ENCODE data around the gene CNIH2.

- TF ChIP-seq CTCF (IDR thresholded peaks at IDR 0.05; ENCODE audit: low read length) (no peak), EZH2 (optimal IDR thresholded peaks at IDR 0.05; ENCODE audit: low read depth, low read length) (no peak), EZH2phosphoT487 (IDR thresholded peaks at IDR 0.05; ENCODE audit: low read length) (no peak)
Measured at GRCh38 chr11:66262191-66262590, 15.8 kb upstream of the CNIH2 start.

Data from MM.1S (cell line).